ENCODE results near the gene SH2D5.

Gene SH2D5

GRCh38 chr1:20708057-20708456 lies 24.4 kb downstream of the SH2D5 start:
- Histone ChIP-seq H3K36me3 (ENCODE audit: control insufficient read depth, low read depth, low read length) (peaks cover 6% of the 10 kb centered on the region), H3K27ac (ENCODE audit: low read length) (no peak overlapping the region)

GRCh38 chr1:20706841-20707240 lies 25.7 kb downstream of the SH2D5 start:
- Histone ChIP-seq H3K9ac (ENCODE audit: low read length) (no peak overlapping the region), H3K9me3 (ENCODE audit: control insufficient read depth, low read depth, low read length) (no peaks in the 10 kb centered on the region), H3K4me1 (ENCODE audit: control insufficient read depth, low read depth, low read length) (no peaks in the 10 kb centered on the region), H3K27ac (ENCODE audit: low read length) (no peak overlapping the region), H3K4me3 (ENCODE audit: low read length) (no peak overlapping the region), H3K27me3 (ENCODE audit: control insufficient read depth, insufficient read depth, low read length) (no peaks in the 10 kb centered on the region), H3K36me3 (ENCODE audit: control insufficient read depth, low read depth, low read length) (peaks cover 6% of the 10 kb centered on the region)

More at GRCh38 chr1:20708057-20708456, 24.4 kb downstream of the SH2D5 start:
- no peaks in the 10 kb centered on the region for H3K9me3 ChIP-seq (ENCODE audit: control insufficient read depth, low read depth, low read length)
- H3K9ac ChIP-seq (ENCODE audit: low read length): no peak overlapping the region
- no peaks in the 10 kb centered on the region for H3K27me3 ChIP-seq (ENCODE audit: control insufficient read depth, insufficient read depth, low read length)
- H3K4me3 ChIP-seq (ENCODE audit: low read length): no peak overlapping the region
- no peaks in the 10 kb centered on the region for H3K4me1 ChIP-seq (ENCODE audit: control insufficient read depth, low read depth, low read length)

DNA sequence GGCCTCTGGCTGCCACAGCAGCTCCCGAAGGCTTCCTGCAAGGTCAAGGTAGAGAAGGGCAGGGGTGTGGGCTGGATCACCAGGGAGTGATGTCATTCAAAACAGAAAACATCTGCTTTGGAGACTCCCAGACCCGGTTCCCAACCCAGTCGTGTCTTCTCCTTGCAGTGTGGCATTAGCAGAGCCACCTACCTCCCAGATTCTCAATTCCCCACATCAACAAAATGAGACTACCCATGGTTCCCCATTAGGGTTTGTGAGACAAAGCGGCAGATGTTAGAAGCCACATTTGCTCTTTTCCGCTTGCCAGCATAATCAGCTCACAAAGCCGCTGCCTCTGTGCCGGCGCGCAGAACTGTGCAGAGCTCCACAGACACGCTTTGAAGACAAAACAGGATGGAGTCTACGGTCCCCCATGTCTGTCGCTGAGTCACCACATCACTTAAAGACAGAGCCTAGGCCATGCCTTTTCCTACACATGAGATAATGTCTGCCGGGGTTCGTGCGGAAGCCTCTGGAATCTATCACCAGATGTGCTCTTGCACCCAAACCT lies 27.2 kb downstream of the SH2D5 start:
- Histone ChIP-seq H3K27ac (ENCODE audit: low read length) (no peak overlapping the region), H3K27me3 (ENCODE audit: control insufficient read depth, insufficient read depth, low read length) (no peaks in the 10 kb centered on the region), H3K9me3 (ENCODE audit: control insufficient read depth, low read depth, low read length) (no peaks in the 10 kb centered on the region), H3K36me3 (ENCODE audit: control insufficient read depth, low read depth, low read length) (peaks cover 6% of the 10 kb centered on the region), H3K4me3 (ENCODE audit: low read length) (no peak overlapping the region), H3K4me1 (ENCODE audit: control insufficient read depth, low read depth, low read length) (no peaks in the 10 kb centered on the region), H3K9ac (ENCODE audit: low read length) (no peak overlapping the region)

DNA sequence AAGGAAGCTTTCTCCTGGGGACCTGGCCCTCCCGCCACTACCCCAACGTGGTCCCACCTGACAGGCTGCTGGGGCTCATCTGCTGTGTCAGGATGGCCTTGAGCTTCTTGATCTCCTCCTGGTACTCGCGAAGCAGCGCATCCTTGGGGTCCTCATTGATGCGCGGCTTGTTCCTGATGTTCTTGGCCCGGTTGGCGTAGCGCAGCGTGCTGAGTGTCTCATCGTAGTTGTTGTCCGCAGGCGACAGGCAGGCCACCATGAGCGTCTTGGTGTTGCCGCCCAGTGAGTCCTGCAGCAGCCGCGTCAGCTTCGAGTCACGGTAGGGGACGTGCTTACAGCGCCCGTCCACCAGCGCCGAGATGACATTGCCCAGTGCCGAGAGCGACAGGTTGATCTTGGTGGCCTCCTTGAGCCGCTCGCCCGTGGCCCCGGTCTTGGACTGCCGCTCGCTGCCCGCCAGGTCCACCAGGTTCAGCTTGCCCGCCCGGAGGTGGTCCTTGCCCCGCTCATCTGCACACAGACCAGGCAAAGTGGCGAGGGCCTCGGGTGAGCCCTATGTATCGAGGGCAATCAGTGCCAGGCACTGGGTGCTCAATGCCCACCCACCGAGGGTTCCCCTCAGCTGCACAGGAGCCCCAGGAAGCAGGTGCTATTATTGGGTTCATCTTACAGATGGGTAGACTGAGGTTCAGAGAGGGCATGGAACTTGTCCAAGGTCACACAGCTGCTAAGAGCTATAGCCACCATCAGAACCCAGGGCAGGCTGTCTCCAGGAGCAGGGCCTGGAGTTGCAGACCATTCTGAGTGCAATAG lies 27.9 kb downstream of the SH2D5 start:
- H3K4me3 ChIP-seq (ENCODE audit: low read length): no peak overlapping the region
- H3K27me3 ChIP-seq (ENCODE audit: control insufficient read depth, insufficient read depth, low read length): no peaks in the 10 kb centered on the region
- peaks cover 6% of the 10 kb centered on the region for H3K36me3 ChIP-seq (ENCODE audit: control insufficient read depth, low read depth, low read length)
- no peak overlapping the region for H3K27ac ChIP-seq (ENCODE audit: low read length)
- no peaks in the 10 kb centered on the region for H3K9me3 ChIP-seq (ENCODE audit: control insufficient read depth, low read depth, low read length)
- H3K9ac ChIP-seq (ENCODE audit: low read length): no peak overlapping the region
- H3K4me1 ChIP-seq (ENCODE audit: control insufficient read depth, low read depth, low read length): no peaks in the 10 kb centered on the region

DNA sequence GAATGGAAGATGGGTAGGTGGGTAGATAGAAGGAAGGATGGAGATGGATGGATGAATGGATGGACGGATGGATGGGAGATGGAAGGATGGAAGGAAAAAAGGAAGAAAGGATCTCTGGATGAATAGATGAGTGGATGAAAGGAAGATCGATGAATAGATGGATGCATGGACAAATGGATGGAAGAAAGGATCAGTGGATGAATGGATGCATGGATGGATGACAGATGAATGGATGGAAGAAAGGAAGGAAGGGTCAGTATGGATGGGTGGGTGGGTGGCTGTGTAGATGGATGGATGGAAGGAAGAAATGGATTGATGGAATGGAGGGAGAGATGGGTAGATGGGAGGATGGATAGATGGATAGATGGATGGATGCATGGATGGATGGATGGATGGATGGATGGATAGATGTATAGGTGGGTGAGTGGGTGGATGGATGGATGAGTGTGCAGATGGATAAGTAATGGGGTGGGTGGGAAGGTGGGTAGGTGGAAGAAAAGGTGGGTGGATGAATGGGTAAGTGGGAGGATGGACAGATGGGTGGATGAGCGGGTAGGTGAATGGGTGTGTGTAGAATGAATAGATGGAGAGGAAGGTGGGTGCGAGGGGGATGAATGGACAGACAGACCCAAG lies 29.3 kb downstream of the SH2D5 start:
- no peaks in the 10 kb centered on the region for H3K27me3 ChIP-seq (ENCODE audit: control insufficient read depth, insufficient read depth, low read length)
- H3K9me3 ChIP-seq (ENCODE audit: control insufficient read depth, low read depth, low read length): no peaks in the 10 kb centered on the region
- H3K36me3 ChIP-seq (ENCODE audit: control insufficient read depth, low read depth, low read length): no peaks in the 10 kb centered on the region
- no peak overlapping the region for H3K4me3 ChIP-seq (ENCODE audit: low read length)
- H3K27ac ChIP-seq (ENCODE audit: low read length): no peak overlapping the region
- no peaks in the 10 kb centered on the region for H3K4me1 ChIP-seq (ENCODE audit: control insufficient read depth, low read depth, low read length)
- no peak overlapping the region for H3K9ac ChIP-seq (ENCODE audit: low read length)

DNA sequence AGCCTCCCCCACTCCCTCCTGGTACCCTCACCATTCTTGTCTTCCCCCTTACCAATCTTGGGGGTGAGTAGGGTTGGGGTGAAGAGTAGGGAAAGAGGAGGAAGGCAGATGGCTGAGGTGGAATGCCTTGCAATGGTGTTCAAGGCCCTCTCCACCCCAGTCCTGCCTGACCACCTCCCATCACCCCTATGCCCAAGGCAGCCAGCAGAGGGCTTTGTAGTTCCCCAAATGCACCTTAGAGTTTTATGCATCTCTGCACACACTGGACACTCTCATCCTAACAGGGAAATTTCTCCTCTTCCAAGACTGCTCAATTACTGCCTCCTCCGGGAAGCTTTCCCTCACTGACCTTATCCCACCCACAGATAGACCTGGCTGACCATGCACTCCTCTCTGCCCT lies 30.1 kb downstream of the SH2D5 start:
- no peaks in the 10 kb centered on the region for H3K4me1 ChIP-seq (ENCODE audit: control insufficient read depth, low read depth, low read length)
- no peak overlapping the region for H3K27ac ChIP-seq (ENCODE audit: low read length)
- H3K9ac ChIP-seq (ENCODE audit: low read length): no peak overlapping the region
- no peaks in the 10 kb centered on the region for H3K27me3 ChIP-seq (ENCODE audit: control insufficient read depth, insufficient read depth, low read length)
- H3K9me3 ChIP-seq (ENCODE audit: control insufficient read depth, low read depth, low read length): no peaks in the 10 kb centered on the region
- no peak overlapping the region for H3K4me3 ChIP-seq (ENCODE audit: low read length)
- H3K36me3 ChIP-seq (ENCODE audit: control insufficient read depth, low read depth, low read length): no peaks in the 10 kb centered on the region

DNA sequence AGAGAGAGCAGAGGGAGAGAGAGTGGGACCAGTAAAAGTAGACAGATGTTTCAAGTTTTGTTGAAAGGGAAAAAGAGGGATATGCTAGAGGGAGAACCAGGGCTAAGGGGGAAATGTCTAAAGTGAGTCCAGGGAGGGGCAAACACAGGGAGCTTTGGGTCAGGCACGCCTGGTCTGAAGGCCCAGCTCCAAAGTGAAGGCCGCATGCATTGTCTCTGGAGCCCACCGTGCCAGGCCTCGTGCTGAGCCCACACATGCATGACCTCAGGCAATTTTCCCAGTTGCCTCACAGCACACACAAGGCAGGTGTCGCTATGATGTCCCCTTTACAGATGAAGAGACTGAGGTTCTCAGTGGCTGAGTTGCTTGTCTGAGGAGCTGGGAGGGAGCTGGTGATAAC lies 30.7 kb downstream of the SH2D5 start:
- H3K9ac ChIP-seq (ENCODE audit: low read length): no peak overlapping the region
- H3K4me3 ChIP-seq (ENCODE audit: low read length): no peak overlapping the region
- H3K36me3 ChIP-seq (ENCODE audit: control insufficient read depth, low read depth, low read length): no peaks in the 10 kb centered on the region
- no peaks in the 10 kb centered on the region for H3K9me3 ChIP-seq (ENCODE audit: control insufficient read depth, low read depth, low read length)
- no peaks in the 10 kb centered on the region for H3K4me1 ChIP-seq (ENCODE audit: control insufficient read depth, low read depth, low read length)
- H3K27me3 ChIP-seq (ENCODE audit: control insufficient read depth, insufficient read depth, low read length): no peaks in the 10 kb centered on the region
- H3K27ac ChIP-seq (ENCODE audit: low read length): no peak overlapping the region

GRCh38 chr1:20701446-20701845 lies 31.1 kb downstream of the SH2D5 start:
- Histone ChIP-seq H3K27ac (ENCODE audit: low read length) (no peak overlapping the region), H3K4me1 (ENCODE audit: control insufficient read depth, low read depth, low read length) (no peaks in the 10 kb centered on the region), H3K9ac (ENCODE audit: low read length) (no peak overlapping the region), H3K4me3 (ENCODE audit: low read length) (no peak overlapping the region), H3K9me3 (ENCODE audit: control insufficient read depth, low read depth, low read length) (no peaks in the 10 kb centered on the region), H3K36me3 (ENCODE audit: control insufficient read depth, low read depth, low read length) (no peaks in the 10 kb centered on the region), H3K27me3 (ENCODE audit: control insufficient read depth, insufficient read depth, low read length) (no peaks in the 10 kb centered on the region)

- H3K4me3 ChIP-seq (ENCODE audit: low read length): no peak overlapping the region
- H3K27ac ChIP-seq (ENCODE audit: low read length): no peak overlapping the region
- no peaks in the 10 kb centered on the region for H3K9me3 ChIP-seq (ENCODE audit: control insufficient read depth, low read depth, low read length)
- no peaks in the 10 kb centered on the region for H3K27me3 ChIP-seq (ENCODE audit: control insufficient read depth, insufficient read depth, low read length)
- H3K9ac ChIP-seq (ENCODE audit: low read length): no peak overlapping the region
- H3K4me1 ChIP-seq (ENCODE audit: control insufficient read depth, low read depth, low read length): no peaks in the 10 kb centered on the region
- no peaks in the 10 kb centered on the region for H3K36me3 ChIP-seq (ENCODE audit: control insufficient read depth, low read depth, low read length)
These were observed 31.8 kb downstream of the SH2D5 start for GRCh38 chr1:20700636-20701215.

DNA sequence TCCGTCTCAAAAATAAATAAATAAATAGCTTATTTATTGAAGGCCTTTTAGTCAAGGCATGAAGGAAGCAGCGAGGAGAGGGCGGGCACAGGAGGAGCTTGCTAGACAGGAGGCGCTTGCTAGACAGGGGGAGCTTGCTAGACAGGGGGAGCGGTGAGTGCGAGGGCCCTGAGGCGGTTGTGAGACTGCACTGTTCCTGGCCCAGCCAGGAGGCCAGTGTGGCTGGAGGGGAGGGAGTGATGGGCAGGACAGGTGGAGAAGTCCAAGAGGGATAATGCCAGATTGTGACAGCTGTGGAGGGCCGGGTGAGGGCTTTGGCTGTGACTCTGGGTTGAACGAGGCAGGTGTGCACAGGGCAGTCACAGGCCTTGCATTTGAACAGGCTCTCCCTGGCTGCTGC lies 32.9 kb downstream of the SH2D5 start:
- Histone ChIP-seq H3K9me3 (ENCODE audit: control insufficient read depth, low read depth, low read length) (no peaks in the 10 kb centered on the region), H3K27me3 (ENCODE audit: control insufficient read depth, insufficient read depth, low read length) (no peaks in the 10 kb centered on the region), H3K4me1 (ENCODE audit: control insufficient read depth, low read depth, low read length) (no peaks in the 10 kb centered on the region), H3K27ac (ENCODE audit: low read length) (no peak overlapping the region), H3K4me3 (ENCODE audit: low read length) (no peak overlapping the region), H3K36me3 (ENCODE audit: control insufficient read depth, low read depth, low read length) (no peaks in the 10 kb centered on the region), H3K9ac (ENCODE audit: low read length) (no peak overlapping the region)

DNA sequence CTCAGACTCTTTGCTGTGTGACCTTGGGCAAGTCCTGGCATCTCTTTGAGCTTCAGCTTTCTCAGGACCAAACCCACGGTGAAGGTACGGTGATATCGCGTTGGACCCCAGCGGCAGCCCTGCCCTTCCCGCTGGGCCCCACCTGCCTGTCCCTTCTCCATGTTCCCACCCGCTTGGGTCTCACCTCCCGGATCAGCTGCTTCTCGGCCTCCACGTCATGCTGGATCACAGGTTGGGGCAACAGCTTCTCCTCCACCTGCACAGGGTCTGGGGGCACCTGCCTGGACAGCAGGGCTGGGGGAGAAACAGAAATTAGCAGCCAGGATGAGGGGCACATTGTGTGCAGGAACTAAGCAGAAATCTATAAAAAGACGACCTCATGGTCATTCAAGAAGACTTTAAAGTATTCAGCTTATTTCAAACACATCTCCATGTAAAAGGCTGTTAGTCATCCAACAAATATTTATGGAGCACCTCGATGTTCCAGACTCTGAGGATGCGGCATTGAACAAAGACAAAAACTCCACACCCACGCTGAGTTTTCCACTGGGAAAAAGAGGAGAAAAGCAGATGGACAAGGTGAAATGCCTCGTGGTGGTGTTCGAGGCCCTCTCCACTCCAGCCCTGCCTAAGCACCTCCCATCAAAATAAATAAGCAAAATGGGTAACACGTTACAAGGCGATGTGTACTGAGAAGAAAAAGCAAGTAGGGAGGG lies 34.1 kb downstream of the SH2D5 start:
- Histone ChIP-seq H3K27me3 (ENCODE audit: control insufficient read depth, insufficient read depth, low read length) (no peaks in the 10 kb centered on the region), H3K9me3 (ENCODE audit: control insufficient read depth, low read depth, low read length) (no peaks in the 10 kb centered on the region), H3K4me3 (ENCODE audit: low read length) (no peak overlapping the region), H3K36me3 (ENCODE audit: control insufficient read depth, low read depth, low read length) (no peaks in the 10 kb centered on the region), H3K27ac (ENCODE audit: low read length) (no peak overlapping the region), H3K4me1 (ENCODE audit: control insufficient read depth, low read depth, low read length) (no peaks in the 10 kb centered on the region), H3K9ac (ENCODE audit: low read length) (no peak overlapping the region)

All from iPS-18a (cell line).